IPS-15b (cell line): Measurements from ENCODE around the gene SDCCAG8.
A peak's percentile ranks its signal among the peaks of the same experiment; 100 is the strongest.

Experiments
- H3K27me3 ChIP-seq: one replicate; pipeline ENCODE4 v1.6.1; 2013; ENCODE audit warnings: low read length; ENCODE audit not compliant: control insufficient read depth, insufficient read depth
- H3K36me3 ChIP-seq: one replicate; pipeline ENCODE4 v1.6.1; 2013; ENCODE audit warnings: low read length; ENCODE audit not compliant: control insufficient read depth, insufficient read depth
- H3K4me1 ChIP-seq: one replicate; pipeline ENCODE4 v1.6.1; 2013; ENCODE audit warnings: mild to moderate bottlenecking, low read length; ENCODE audit not compliant: control insufficient read depth, insufficient read depth
- H3K4me3 ChIP-seq: one replicate; pipeline ENCODE4 v1.5.1; 2013; ENCODE audit warnings: low read depth, low read length
- H3K9ac ChIP-seq: one replicate; pipeline ENCODE4 v1.6.1; 2013; ENCODE audit warnings: low read depth, mild to moderate bottlenecking, low read length
- H3K9me3 ChIP-seq: one replicate; pipeline ENCODE4 v1.6.1; 2013; ENCODE audit warnings: mild to moderate bottlenecking, low read length; ENCODE audit not compliant: control insufficient read depth, insufficient read depth

Gene SDCCAG8

GRCh38 chr1:243487649-243488227, 231.9 kb downstream of the SDCCAG8 start:
- Histone ChIP-seq H3K9ac (no peak overlapping the region), H3K27me3 (no peaks in the 10 kb centered on the region), H3K4me3 (peak overlapping the region; percentile 32), H3K4me1 (peaks cover 30% of the 10 kb centered on the region), H3K9me3 (no peaks in the 10 kb centered on the region), H3K36me3 (peaks cover 7% of the 10 kb centered on the region)

DNA sequence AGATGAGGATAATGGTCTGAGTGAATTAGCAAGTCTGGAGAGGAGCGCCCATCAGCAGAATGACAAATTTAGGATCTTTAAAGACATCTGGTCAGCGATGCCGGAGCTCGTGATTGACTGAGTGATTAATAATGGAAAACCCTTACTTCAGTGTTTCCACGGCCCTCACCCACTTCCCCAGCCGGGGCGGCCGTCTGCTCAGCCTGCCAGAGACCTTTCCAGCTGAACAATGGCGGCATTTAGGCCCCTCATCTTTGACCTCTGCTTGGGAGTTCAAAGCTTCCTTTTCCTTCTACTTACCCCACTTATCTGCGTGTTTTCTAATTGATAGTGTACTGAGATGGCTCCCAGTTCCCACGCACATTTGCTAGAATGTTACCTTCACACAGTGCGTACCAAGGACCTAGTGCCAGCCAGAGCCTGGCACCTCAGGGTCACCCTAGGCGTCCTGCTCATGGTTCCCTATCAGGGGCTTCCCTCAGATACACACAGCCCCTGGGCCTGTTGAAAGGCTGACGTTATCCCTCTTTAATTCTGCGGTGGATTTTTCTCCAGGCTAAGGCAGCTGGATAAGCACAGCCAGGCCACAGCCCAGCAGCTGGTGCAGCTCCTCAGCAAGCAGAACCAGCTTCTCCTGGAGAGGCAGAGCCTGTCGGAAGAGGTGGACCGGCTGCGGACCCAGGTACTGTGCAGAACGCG, 232.8 kb downstream of the SDCCAG8 start:
- no peak overlapping the region for H3K9ac ChIP-seq
- H3K36me3 ChIP-seq = peaks cover 7% of the 10 kb centered on the region
- H3K4me3 ChIP-seq = peak overlapping the region; percentile 32
- peaks cover 30% of the 10 kb centered on the region for H3K4me1 ChIP-seq
- no peaks in the 10 kb centered on the region for H3K27me3 ChIP-seq
- H3K9me3 ChIP-seq = no peaks in the 10 kb centered on the region

GRCh38 chr1:243489158-243489527, 233.3 kb downstream of the SDCCAG8 start:
- Histone ChIP-seq H3K27me3 (no peaks in the 10 kb centered on the region), H3K4me1 (peaks cover 30% of the 10 kb centered on the region), H3K4me3 (no peak overlapping the region), H3K9ac (no peak overlapping the region), H3K36me3 (peaks cover 7% of the 10 kb centered on the region), H3K9me3 (no peaks in the 10 kb centered on the region)

DNA sequence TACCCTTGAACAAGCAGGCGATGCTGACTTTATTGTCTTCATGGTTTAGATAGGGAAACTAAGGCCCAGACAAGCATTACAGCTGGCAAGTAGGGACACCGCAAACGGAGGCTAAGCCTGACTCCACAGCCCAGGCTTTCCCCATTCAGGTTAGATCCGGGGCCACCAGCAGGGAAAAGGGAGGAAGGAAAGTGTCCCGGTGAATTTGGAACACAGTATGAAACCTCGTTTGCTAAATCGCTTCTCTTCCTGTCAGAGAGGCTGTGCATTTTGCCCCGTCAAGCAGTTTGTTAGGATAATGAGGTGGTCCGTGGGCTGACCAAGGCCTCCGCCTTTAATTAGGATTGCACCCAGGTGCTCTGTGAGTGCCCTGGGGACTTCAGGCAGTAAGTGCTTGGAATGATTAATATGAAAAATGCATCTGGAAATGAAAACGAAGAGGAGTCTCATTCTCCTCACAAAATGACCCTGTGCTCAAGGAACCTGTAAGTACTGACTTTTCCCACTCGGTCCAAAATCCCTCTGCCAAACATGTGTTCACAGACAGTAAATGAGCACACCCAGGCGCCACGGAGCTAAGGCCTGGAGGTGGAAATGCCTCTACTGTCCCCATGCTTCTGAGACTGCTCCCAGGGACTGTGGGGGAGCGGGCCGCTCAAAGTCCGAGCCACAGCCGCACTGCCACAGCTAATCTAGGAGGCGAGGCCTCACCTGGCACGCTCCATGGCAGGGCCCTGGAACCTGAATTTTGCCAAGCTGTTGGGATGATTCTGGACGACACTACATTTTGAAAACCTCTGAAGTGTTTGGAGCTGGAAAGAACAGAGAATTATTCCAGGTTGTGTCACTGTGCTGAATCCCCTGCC, 234.1 kb downstream of the SDCCAG8 start:
- Histone ChIP-seq H3K4me1 (peaks cover 30% of the 10 kb centered on the region), H3K36me3 (peaks cover 7% of the 10 kb centered on the region), H3K4me3 (no peak overlapping the region), H3K9me3 (no peaks in the 10 kb centered on the region), H3K9ac (peak overlapping the region; percentile 82), H3K27me3 (no peaks in the 10 kb centered on the region)

DNA sequence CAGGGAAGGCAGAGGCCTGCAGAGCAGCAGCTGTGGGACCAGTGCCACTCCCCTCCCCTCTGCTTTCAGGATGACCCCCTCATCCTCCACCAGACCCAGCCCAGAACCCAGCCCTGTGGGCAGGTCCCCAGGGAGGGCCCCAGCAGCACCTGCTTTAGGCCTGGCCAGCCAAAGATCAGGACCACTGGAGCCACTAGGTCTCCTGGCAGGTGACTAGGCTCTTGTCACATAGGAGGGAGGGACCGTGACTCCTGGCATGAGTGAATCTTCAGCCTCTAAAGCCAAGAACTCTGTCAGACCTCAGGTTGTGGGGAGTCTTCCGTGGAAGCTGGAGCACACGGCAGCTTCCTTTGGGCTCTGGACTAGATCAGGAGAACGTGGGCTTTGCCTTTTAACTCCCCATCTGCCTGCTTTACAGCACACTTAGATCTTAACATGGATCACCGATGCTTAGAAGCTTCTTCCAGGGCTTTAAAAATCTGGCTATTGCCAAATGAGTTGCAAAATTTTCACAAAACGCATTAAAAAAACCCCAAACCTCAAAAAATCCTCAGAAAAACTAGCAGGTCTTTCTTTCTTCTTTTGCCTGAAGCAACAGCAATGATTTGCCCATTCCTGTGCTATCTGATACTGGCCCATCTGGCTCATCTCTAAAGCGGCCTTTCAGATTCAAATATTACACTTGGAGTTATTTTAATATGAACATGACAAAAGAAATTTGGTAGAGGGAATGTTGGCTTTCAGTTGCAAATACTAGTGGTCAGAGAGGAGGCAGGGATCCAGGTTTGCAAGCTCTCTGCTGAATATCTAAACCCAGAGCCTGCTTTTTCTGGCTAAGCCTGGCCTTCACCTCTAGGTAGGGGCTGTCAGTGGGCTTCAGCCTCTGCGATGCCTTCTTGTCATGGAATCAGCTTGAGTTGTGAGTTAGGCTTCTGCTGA, 235.2 kb downstream of the SDCCAG8 start:
- Histone ChIP-seq H3K27me3 (no peaks in the 10 kb centered on the region), H3K4me3 (peak overlapping the region; percentile 3), H3K36me3 (peaks cover 7% of the 10 kb centered on the region), H3K9me3 (no peaks in the 10 kb centered on the region), H3K9ac (peak overlapping the region; percentile 82), H3K4me1 (peaks cover 30% of the 10 kb centered on the region)

DNA sequence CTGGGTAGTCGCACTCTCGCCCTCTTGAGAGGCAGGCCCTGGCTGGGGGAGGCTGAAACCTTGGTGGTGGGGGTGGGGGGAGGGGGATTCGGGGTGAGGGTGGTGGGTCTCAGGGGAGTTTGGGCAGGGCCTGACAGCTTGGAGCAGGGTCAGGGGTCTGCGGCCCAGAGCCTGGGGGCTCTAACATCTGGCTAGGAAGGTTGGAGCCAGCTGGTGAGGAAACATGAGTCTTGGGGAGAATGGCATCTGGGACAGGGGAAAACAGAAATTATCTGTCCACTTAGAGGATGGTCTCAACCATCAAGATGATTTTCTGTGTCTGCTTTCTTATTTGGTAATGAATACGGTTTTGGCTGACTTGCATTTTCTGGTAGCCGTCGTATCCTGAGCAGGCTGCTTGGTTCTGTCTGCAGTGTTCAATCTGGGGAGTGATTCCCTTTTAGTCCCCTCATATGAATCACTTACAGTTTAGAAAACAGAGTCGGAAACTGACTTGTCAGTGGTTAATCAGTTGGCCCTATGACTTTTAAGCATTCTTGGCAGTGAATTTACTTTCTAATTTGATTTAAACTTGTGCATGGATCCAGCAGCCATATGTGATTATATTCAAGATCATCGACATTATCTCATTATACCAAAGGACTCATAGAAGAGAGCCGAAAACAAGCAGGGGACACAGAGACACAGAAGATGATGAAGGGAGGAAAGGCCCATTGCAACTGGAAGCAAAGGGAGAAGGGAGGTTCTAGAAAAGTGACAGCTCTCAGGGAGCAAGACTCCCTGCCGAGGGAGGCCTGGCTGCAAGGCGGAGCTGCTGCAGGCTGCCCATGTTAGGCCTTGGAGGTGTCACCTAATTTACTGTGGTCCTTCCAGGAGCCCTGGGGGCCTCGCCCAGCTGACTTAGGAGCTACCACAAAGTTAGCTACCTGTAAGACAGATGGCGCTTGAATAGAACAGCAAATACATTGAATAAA, 237.6 kb downstream of the SDCCAG8 start:
- Histone ChIP-seq H3K27me3 (no peaks in the 10 kb centered on the region), H3K4me3 (no peak overlapping the region), H3K9me3 (no peaks in the 10 kb centered on the region), H3K4me1 (peaks cover 32% of the 10 kb centered on the region), H3K9ac (no peak overlapping the region), H3K36me3 (peaks cover 7% of the 10 kb centered on the region)

GRCh38 chr1:243494741-243495431, 239.0 kb downstream of the SDCCAG8 start:
- Histone ChIP-seq H3K27me3 (no peaks in the 10 kb centered on the region), H3K4me3 (no peak overlapping the region), H3K9ac (no peak overlapping the region), H3K9me3 (no peaks in the 10 kb centered on the region), H3K4me1 (peaks cover 23% of the 10 kb centered on the region), H3K36me3 (no peaks in the 10 kb centered on the region)

DNA sequence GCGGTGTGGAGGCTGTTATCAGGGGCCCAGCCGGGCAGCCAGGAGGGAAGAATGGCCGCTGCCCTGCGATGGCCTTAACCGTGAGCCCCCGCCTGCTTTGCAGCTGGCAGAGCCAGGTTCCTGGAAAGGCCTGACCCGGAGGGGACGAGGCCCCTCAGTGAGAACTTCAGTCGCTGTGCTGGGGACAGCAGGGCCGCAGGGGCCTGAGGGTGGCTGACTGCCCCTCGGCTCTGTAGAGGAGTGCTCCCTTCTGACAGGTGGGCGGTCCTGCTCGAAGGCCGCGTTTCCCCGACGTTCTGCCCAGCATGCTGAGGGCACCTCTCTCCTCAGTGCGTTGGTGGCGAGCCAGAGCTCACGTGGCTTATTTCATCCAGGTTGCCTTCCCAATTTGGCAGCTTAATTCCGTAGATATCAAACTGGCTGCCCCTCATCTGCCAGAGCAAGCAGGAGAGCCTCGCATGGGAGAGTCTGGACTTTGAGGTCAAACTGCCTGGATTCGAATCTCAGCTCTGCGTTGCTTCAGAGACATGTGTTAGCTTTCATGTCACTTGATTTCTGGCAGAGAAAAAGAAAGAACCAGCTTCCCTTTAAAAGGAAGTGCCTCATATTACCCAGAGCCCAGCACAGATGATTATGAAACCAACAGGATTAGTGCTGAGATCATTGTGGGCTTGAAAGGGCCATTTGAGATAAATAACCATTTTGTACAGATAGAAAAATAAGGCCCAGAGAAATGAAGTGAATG, 239.8 kb downstream of the SDCCAG8 start:
- Histone ChIP-seq H3K36me3 (no peaks in the 10 kb centered on the region), H3K4me3 (no peak overlapping the region), H3K27me3 (no peaks in the 10 kb centered on the region), H3K4me1 (peaks cover 17% of the 10 kb centered on the region), H3K9ac (no peak overlapping the region), H3K9me3 (no peaks in the 10 kb centered on the region)

GRCh38 chr1:243496187-243496646, 240.4 kb downstream of the SDCCAG8 start:
- Histone ChIP-seq H3K36me3 (no peaks in the 10 kb centered on the region), H3K4me3 (no peak overlapping the region), H3K9ac (no peak overlapping the region), H3K27me3 (no peaks in the 10 kb centered on the region), H3K4me1 (peaks cover 11% of the 10 kb centered on the region), H3K9me3 (no peaks in the 10 kb centered on the region)
